Measurements from ENCODE around the gene CFAP107.

Gene CFAP107

GRCh38 chr1:12745126-12745991, 641 bp upstream of the CFAP107 start:
- DNase-seq, result no peak

- DNase-seq, result no peak
Observed at GRCh38 chr1:12748778-12749355, 2.9 kb downstream of the CFAP107 start.

- no peak for DNase-seq
Observed at GRCh38 chr1:12754738-12755137, 8.7 kb downstream of the CFAP107 start.

GRCh38 chr1:12756273-12756672, 10.3 kb downstream of the CFAP107 start:
- DNase-seq, result no peak

- no peak for DNase-seq
Observed at GRCh38 chr1:12756768-12757413, 10.9 kb downstream of the CFAP107 start.

GRCh38 chr1:12757836-12758235, 11.8 kb downstream of the CFAP107 start:
- DNase-seq, result no peak

GRCh38 chr1:12760256-12760795, 14.3 kb downstream of the CFAP107 start:
- DNase-seq, result no peak

- no peak for DNase-seq
Observed at GRCh38 chr1:12761781-12762180, 15.8 kb downstream of the CFAP107 start.

GRCh38 chr1:12762766-12763165, 16.8 kb downstream of the CFAP107 start:
- DNase-seq, result no peak

GRCh38 chr1:12763479-12763878, 17.5 kb downstream of the CFAP107 start:
- no peak for DNase-seq

- no peak for DNase-seq
Observed at GRCh38 chr1:12764016-12764415, 18.0 kb downstream of the CFAP107 start.

GRCh38 chr1:12769031-12769430, 23.0 kb downstream of the CFAP107 start:
- DNase-seq, result no peak

GRCh38 chr1:12769976-12770505, 24.0 kb downstream of the CFAP107 start:
- no peak for DNase-seq

GRCh38 chr1:12770620-12771019, 24.6 kb downstream of the CFAP107 start:
- DNase-seq, result no peak

- no peak for DNase-seq
Observed at GRCh38 chr1:12771186-12771585, 25.2 kb downstream of the CFAP107 start.

GRCh38 chr1:12772520-12772919, 26.5 kb downstream of the CFAP107 start:
- no peak for DNase-seq

- no peak for DNase-seq
Observed at GRCh38 chr1:12773438-12773837, 27.4 kb downstream of the CFAP107 start, which contains the start of gene PRAMEF12. TSS of gene PRAMEF12 (plus strand) at chr1:12773738. CDS start at chr1:12774868, 1,130 bp downstream.

GRCh38 chr1:12774801-12775345, 28.9 kb downstream of the CFAP107 start:
- no peak for DNase-seq

- no peak for DNase-seq
Observed at GRCh38 chr1:12775443-12775842, 29.4 kb downstream of the CFAP107 start.

- no peak for DNase-seq
Observed at GRCh38 chr1:12776801-12777557, 31.0 kb downstream of the CFAP107 start.

GRCh38 chr1:12778061-12778460, 32.1 kb downstream of the CFAP107 start:
- DNase-seq, result no peak

GRCh38 chr1:12778907-12779306, 32.9 kb downstream of the CFAP107 start:
- no peak for DNase-seq
